IMR-90 (cell line): ENCODE measurements around the gene CYFIP1. TPM values are rescaled to one million over a fixed set of nuclear protein-coding genes. Genes with fewer than 3 reads are reported as not detected.

ENCODE experiments used
- ATAC-seq: fragments of 200-7000 bp; cut with Tn5 transposase; 2 replicates; pipeline ENCODE4 v1.9.1; 2020; ENCODE audit warnings: low read depth, mild to moderate bottlenecking, moderate library complexity
- BruUV-seq: library from RNA; stranded (reverse); fragments of 400-500 nt; replicated peaks from 2 replicates; lab custom pipeline; 2021; lab: Mats Ljungman, UMichigan
- CTCF ChIA-PET: fragments of 300-600 bp; formaldehyde crosslinking; extraction: SDS; loops from one replicate; lab custom pipeline; 2021; ENCODE audit warnings: antibody characterized with exemption; lab: Yijun Ruan, JAX
- POLR2A ChIA-PET: fragments of 300-600 bp; sonication (Branson Sonifier 250); formaldehyde crosslinking; loops from one replicate; lab custom pipeline; 2022; ENCODE audit warnings: antibody characterized with exemption; ENCODE audit not compliant: unreplicated experiment; lab: Charles Lee
- DNase-seq: peaks from one replicate; pipeline ENCODE4 v3.0.0; 2013
- H2AFZ ChIP-seq: replicated peaks from 2 replicates; pipeline ENCODE3; 2013; ENCODE audit warnings: low read length, mild to moderate bottlenecking; ENCODE audit not compliant: poor library complexity
- H2AK5ac ChIP-seq: 2 replicates; pipeline ENCODE4 v1.6.1; 2013; ENCODE audit warnings: low read depth, low read length, inconsistent platforms
- H2AK9ac ChIP-seq: replicated peaks from 2 replicates; pipeline ENCODE3; 2013; ENCODE audit warnings: mild to moderate bottlenecking, low read depth, low read length, moderate library complexity; ENCODE audit not compliant: poor library complexity
- H2BK120ac ChIP-seq: 2 replicates; pipeline ENCODE4 v1.6.1; 2013; ENCODE audit warnings: low read depth, low read length, inconsistent platforms
- H2BK15ac ChIP-seq: 3 replicates; pipeline ENCODE4 v1.6.1; 2013; ENCODE audit warnings: low read depth, low read length, inconsistent platforms
- H2BK20ac ChIP-seq: 2 replicates; pipeline ENCODE4 v1.6.1; 2013; ENCODE audit warnings: low read depth, mild to moderate bottlenecking, inconsistent platforms, low read length, moderate library complexity
- H2BK5ac ChIP-seq: 2 replicates; pipeline ENCODE4 v1.6.1; 2013; ENCODE audit warnings: mild to moderate bottlenecking, low read depth, low read length, inconsistent platforms; ENCODE audit not compliant: poor library complexity, severe bottlenecking
- H3K14ac ChIP-seq: replicated peaks from 2 replicates; pipeline ENCODE4 v1.6.1; 2013; ENCODE audit warnings: low read depth, low read length, inconsistent platforms
- H3K18ac ChIP-seq: 2 replicates; pipeline ENCODE4 v1.6.1; 2013; ENCODE audit warnings: low read depth, low read length, control low read depth
- H3K23ac ChIP-seq: 2 replicates; pipeline ENCODE4 v1.6.1; 2013; ENCODE audit warnings: low read depth, low read length, inconsistent platforms
- H3K27ac ChIP-seq: 2 replicates; pipeline ENCODE4 v1.5.1; 2013; ENCODE audit warnings: mild to moderate bottlenecking, control low read depth, low read length; ENCODE audit not compliant: insufficient read depth
- H3K27me3 ChIP-seq: 2 replicates; pipeline ENCODE4 v1.6.1; 2013; ENCODE audit warnings: low read length; ENCODE audit not compliant: control insufficient read depth, insufficient read depth
- H3K36me3 ChIP-seq: 2 replicates; pipeline ENCODE4 v1.6.1; 2013; ENCODE audit warnings: low read length, mixed read lengths; ENCODE audit not compliant: control insufficient read depth, insufficient read depth
- H3K4ac ChIP-seq: 2 replicates; pipeline ENCODE4 v1.6.1; 2013; ENCODE audit warnings: low read depth, low read length, inconsistent platforms
- H3K4me1 ChIP-seq: 2 replicates; pipeline ENCODE4 v1.6.1; 2013; ENCODE audit warnings: low read length, mixed read lengths; ENCODE audit not compliant: control insufficient read depth, insufficient read depth
- H3K4me2 ChIP-seq: 2 replicates; pipeline ENCODE4 v1.6.1; 2013; ENCODE audit warnings: low read depth, mild to moderate bottlenecking, control low read depth, low read length, moderate library complexity
- H3K4me3 ChIP-seq: 2 replicates; pipeline ENCODE4 v1.5.1; 2013; ENCODE audit warnings: low read depth, mild to moderate bottlenecking, control low read depth, low read length, moderate library complexity; ENCODE audit not compliant: insufficient read depth
- H3K56ac ChIP-seq: 2 replicates; pipeline ENCODE4 v1.6.1; 2013; ENCODE audit warnings: low read length, inconsistent platforms; ENCODE audit not compliant: insufficient read depth; ENCODE audit errors: extremely low read depth
- H3K79me1 ChIP-seq, 2 experiments: 2 replicates each; pipeline ENCODE4 v1.6.1; 2013; ENCODE audit warnings: low read length in 2 of 2, inconsistent platforms in 1 of 2, low read depth in 1 of 2
- H3K9ac ChIP-seq: 2 replicates; pipeline ENCODE4 v1.6.1; 2013; ENCODE audit warnings: low read depth, low read length, control low read depth
- H3K9me1 ChIP-seq: 2 replicates; pipeline ENCODE4 v1.6.1; 2013; ENCODE audit warnings: low read length, inconsistent platforms; ENCODE audit not compliant: insufficient read depth
- H3K9me3 ChIP-seq: 2 replicates; pipeline ENCODE4 v1.6.1; 2013; ENCODE audit warnings: low read length; ENCODE audit not compliant: control insufficient read depth, insufficient read depth
- H4K20me1 ChIP-seq: 2 replicates; pipeline ENCODE4 v1.6.1; 2013; ENCODE audit warnings: low read length, inconsistent platforms; ENCODE audit not compliant: insufficient read depth
- H4K5ac ChIP-seq: 2 replicates; pipeline ENCODE4 v1.6.1; 2013; ENCODE audit warnings: mild to moderate bottlenecking, low read depth, low read length, control low read depth
- H4K8ac ChIP-seq, 2 experiments: 2 replicates each; pipeline ENCODE4 v1.6.1; 2013; ENCODE audit warnings: low read depth in 2 of 2, low read length in 2 of 2, control low read depth in 1 of 2, inconsistent platforms in 1 of 2
- H4K91ac ChIP-seq: 2 replicates; pipeline ENCODE4 v1.6.1; 2013; ENCODE audit warnings: low read depth, low read length, inconsistent platforms; ENCODE audit not compliant: insufficient read depth
- BHLHE40 ChIP-seq: fragments of 150-350 bp; IDR thresholded peaks from 2 replicates; pipeline ENCODE4 v1.6.1; 2016; ENCODE audit warnings: mild to moderate bottlenecking, low read depth, low read length
- CEBPB ChIP-seq: IDR thresholded peaks from 2 replicates; pipeline ENCODE4 v1.6.1; 2012; ENCODE audit warnings: low read depth, low read length, improper control_type of control experiment
- CHD1 ChIP-seq: IDR thresholded peaks from 2 replicates; pipeline ENCODE4 v1.6.1; 2012; ENCODE audit warnings: low read depth, low read length, improper control_type of control experiment
- FOS ChIP-seq: fragments of 150-350 bp; IDR thresholded peaks from 2 replicates; pipeline ENCODE4 v1.6.1; 2016; ENCODE audit warnings: low read depth, low read length
- MAFK ChIP-seq: IDR thresholded peaks from 2 replicates; pipeline ENCODE4 v1.6.1; 2012; ENCODE audit warnings: low read depth, low read length, improper control_type of control experiment
- MAZ ChIP-seq: IDR thresholded peaks from 2 replicates; pipeline ENCODE4 v1.6.1; 2012; ENCODE audit warnings: low read depth, mild to moderate bottlenecking, low read length, improper control_type of control experiment, moderate library complexity, borderline replicate concordance
- MXI1 ChIP-seq: IDR thresholded peaks from 2 replicates; pipeline ENCODE4 v1.6.1; 2012; ENCODE audit warnings: low read depth, mild to moderate bottlenecking, low read length, moderate library complexity, borderline replicate concordance
- NFE2L2 ChIP-seq: fragments of 150-350 bp; IDR thresholded peaks from 2 replicates; pipeline ENCODE4 v1.6.1; 2016; ENCODE audit warnings: low read depth, mild to moderate bottlenecking, low read length
- POLR2A ChIP-seq: IDR thresholded peaks from 2 replicates; pipeline ENCODE4 v1.6.1; 2012; ENCODE audit warnings: mild to moderate bottlenecking, low read depth, low read length
- RAD21 ChIP-seq: IDR thresholded peaks from 2 replicates; pipeline ENCODE4 v1.6.1; 2012; ENCODE audit warnings: low read length, improper control_type of control experiment
- RCOR1 ChIP-seq: IDR thresholded peaks from 2 replicates; pipeline ENCODE4 v1.6.1; 2012; ENCODE audit warnings: mild to moderate bottlenecking, low read length, improper control_type of control experiment; ENCODE audit not compliant: insufficient replicate concordance
- RFX5 ChIP-seq: IDR thresholded peaks from 2 replicates; pipeline ENCODE4 v1.8.0; 2012; ENCODE audit warnings: low read depth, mild to moderate bottlenecking, low read length, moderate library complexity
- SMC3 ChIP-seq: fragments of 150-350 bp; IDR thresholded peaks from 2 replicates; pipeline ENCODE4 v1.6.1; 2016; ENCODE audit warnings: low read depth, mild to moderate bottlenecking, antibody characterized with exemption, low read length, moderate library complexity
- whole genome bisulfite sequencing, 2 experiments: methylation state at CpG; one replicate each; pipeline versions ENCODE4 v1.1.5 to v1.1.7; 2013; ENCODE audit warnings: missing lambda C conversion rate in 2 of 2; ENCODE audit not compliant: insufficient read length in 1 of 2; ENCODE audit errors: extremely low coverage in 2 of 2; 5-methylcytosine and 5-hydroxymethylcytosine counted together
- dilution Hi-C: fragments of 300-500 bp; cut with HindIII; formaldehyde crosslinking; loops from one replicate; pipeline ENCODE4 v1.14.3; 2018; ENCODE audit warnings: low sequenced_read_pairs; ENCODE audit not compliant: unreplicated experiment
- in situ Hi-C: fragments of 300-500 bp; cut with MboI; formaldehyde crosslinking; loops from 3 replicates; pipeline ENCODE4 v1.14.3; 2019; ENCODE audit warnings: low sequenced_read_pairs, inconsistent platforms, mixed read lengths
- intact Hi-C: fragments of 100-400 bp; cut with micrococcal nuclease; formaldehyde crosslinking; loops from 2 replicates; pipeline ENCODE4 v1.10.0; 2022
- polyA plus RNA-seq, 3 experiments: library from polyadenylated mRNA; depleted of rRNA; stranded (reverse); fragments of >200 nt; gene quantifications; 2 replicates each; pipeline ENCODE4 v1.2.3, GENCODE V29; 2012; ENCODE audit warnings: low replicate concordance in 1 of 3
- total RNA-seq: library from RNA; depleted of rRNA; stranded (reverse); fragments of >200 nt; gene quantifications from 2 replicates; pipeline ENCODE4 v1.2.3, GENCODE V29; 2012
- TF ChIP-seq, protein P1 (sequence below): fragments of 150-350 bp; IDR thresholded peaks from 2 replicates; pipeline ENCODE4 v1.6.1; 2017; ENCODE audit warnings: mild to moderate bottlenecking, antibody characterized with exemption, low read length, low read depth
- TF ChIP-seq, protein P2 (sequence below): conservative IDR thresholded peaks from 2 replicates; pipeline ENCODE4 v1.5.1; 2012; ENCODE audit warnings: mild to moderate bottlenecking, low read depth, low read length, improper control_type of control experiment
- TF ChIP-seq, protein P3 (sequence below): fragments of 150-350 bp; IDR thresholded peaks from 2 replicates; pipeline ENCODE4 v1.6.1; 2016; ENCODE audit warnings: low read depth, mild to moderate bottlenecking, low read length, moderate library complexity, borderline replicate concordance

CYFIP1 gene
- total and polyA plus RNA-seq, 2 of the 4 experiments (the other 2 are of a cell fraction): 58.4 to 163 TPM

DNA sequence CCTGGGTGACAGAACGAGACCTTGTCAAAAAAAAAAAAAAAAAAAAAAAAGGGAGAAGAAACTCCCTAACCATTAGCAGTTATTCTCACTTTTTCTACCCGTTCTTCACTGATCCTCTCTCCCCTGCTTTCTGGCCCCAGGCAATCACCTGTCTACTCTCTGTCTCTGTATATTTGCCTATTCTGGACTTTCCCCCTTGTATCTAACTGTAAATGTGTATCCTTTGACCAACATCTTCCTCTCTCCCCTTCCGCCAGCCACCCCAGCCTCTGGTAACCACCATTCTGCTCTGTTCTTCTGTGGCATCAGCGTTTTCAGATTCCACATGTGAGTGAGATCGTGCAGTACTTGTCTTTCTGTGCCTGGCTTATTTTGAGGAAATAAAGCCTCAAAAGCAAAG is 6.9 kb downstream of the CYFIP1 start:
- dilution Hi-C loops: no loop called here
- no TSS peak for BruUV-seq
- no peak overlapping the region for H3K14ac ChIP-seq
- no peak overlapping the region for H2BK5ac ChIP-seq
- no peak overlapping the region for H4K91ac ChIP-seq
- H2BK20ac ChIP-seq: no peak overlapping the region
- no peak overlapping the region for H3K27ac ChIP-seq
- ATAC-seq: no peak
- TF ChIP-seq POLR2A (no peak), CHD1 (no peak), BHLHE40 (no peak), RAD21 (no peak), NFE2L2 (no peak), CEBPB (no peak), MAZ (no peak), RFX5 (no peak), MAFK (no peak), SMC3 (no peak), FOS (no peak), RCOR1 (no peak), MXI1 (no peak)
- TF ChIP-seq, protein P1, sequence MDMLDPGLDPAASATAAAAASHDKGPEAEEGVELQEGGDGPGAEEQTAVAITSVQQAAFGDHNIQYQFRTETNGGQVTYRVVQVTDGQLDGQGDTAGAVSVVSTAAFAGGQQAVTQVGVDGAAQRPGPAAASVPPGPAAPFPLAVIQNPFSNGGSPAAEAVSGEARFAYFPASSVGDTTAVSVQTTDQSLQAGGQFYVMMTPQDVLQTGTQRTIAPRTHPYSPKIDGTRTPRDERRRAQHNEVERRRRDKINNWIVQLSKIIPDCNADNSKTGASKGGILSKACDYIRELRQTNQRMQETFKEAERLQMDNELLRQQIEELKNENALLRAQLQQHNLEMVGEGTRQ: no peak
- TF ChIP-seq, protein P2, sequence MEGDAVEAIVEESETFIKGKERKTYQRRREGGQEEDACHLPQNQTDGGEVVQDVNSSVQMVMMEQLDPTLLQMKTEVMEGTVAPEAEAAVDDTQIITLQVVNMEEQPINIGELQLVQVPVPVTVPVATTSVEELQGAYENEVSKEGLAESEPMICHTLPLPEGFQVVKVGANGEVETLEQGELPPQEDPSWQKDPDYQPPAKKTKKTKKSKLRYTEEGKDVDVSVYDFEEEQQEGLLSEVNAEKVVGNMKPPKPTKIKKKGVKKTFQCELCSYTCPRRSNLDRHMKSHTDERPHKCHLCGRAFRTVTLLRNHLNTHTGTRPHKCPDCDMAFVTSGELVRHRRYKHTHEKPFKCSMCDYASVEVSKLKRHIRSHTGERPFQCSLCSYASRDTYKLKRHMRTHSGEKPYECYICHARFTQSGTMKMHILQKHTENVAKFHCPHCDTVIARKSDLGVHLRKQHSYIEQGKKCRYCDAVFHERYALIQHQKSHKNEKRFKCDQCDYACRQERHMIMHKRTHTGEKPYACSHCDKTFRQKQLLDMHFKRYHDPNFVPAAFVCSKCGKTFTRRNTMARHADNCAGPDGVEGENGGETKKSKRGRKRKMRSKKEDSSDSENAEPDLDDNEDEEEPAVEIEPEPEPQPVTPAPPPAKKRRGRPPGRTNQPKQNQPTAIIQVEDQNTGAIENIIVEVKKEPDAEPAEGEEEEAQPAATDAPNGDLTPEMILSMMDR: no peak
- TF ChIP-seq, protein P3, sequence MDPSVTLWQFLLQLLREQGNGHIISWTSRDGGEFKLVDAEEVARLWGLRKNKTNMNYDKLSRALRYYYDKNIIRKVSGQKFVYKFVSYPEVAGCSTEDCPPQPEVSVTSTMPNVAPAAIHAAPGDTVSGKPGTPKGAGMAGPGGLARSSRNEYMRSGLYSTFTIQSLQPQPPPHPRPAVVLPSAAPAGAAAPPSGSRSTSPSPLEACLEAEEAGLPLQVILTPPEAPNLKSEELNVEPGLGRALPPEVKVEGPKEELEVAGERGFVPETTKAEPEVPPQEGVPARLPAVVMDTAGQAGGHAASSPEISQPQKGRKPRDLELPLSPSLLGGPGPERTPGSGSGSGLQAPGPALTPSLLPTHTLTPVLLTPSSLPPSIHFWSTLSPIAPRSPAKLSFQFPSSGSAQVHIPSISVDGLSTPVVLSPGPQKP: no peak
- intact Hi-C loops: no loop called here
- no peak overlapping the region for H2AFZ ChIP-seq
- no CpG with 5 or more reads among the region's 5 CpGs for WGBS, 2 experiments
- H3K9me1 ChIP-seq: peaks cover 9% of the 10 kb centered on the region
- no peak overlapping the region for H3K4me3 ChIP-seq
- H3K36me3 ChIP-seq: no peaks in the 10 kb centered on the region
- H3K23ac ChIP-seq: no peak overlapping the region
- H3K9me3 ChIP-seq: no peaks in the 10 kb centered on the region
- no peak overlapping the region for H3K9ac ChIP-seq
- no peak overlapping the region for H3K18ac ChIP-seq
- H3K4ac ChIP-seq: no peak overlapping the region
- H3K4me1 ChIP-seq: peaks cover 7% of the 10 kb centered on the region
- no peak overlapping the region for H2AK9ac ChIP-seq
- no peak overlapping the region for H4K8ac ChIP-seq
- peaks cover 13 to 45% of the 10 kb centered on the region in 2 experiments; a peak in 3 of 4 replicates for H3K79me1 ChIP-seq
- H2BK15ac ChIP-seq: no peak overlapping the region
- no peak overlapping the region for H3K4me2 ChIP-seq
- POLR2A ChIA-PET: no interaction called here
- H4K20me1 ChIP-seq: peaks cover 85% of the 10 kb centered on the region
- in situ Hi-C loops: no loop called here
- CTCF ChIA-PET: no interaction called here
- H2BK120ac ChIP-seq: no peak overlapping the region
- no peaks in the 10 kb centered on the region for H3K27me3 ChIP-seq
- H3K56ac ChIP-seq: no peak overlapping the region
- H4K5ac ChIP-seq: no peak overlapping the region
- no peak overlapping the region for H2AK5ac ChIP-seq
- DNase-seq: no peak
